Frontal cortex (tissue), 4 donors: Measurements from ENCODE around the gene KERA. TPM values are rescaled to one million over a fixed set of nuclear protein-coding genes. Genes with fewer than 3 reads are reported as not detected.

Experiments used
- DNase-seq, 2 donors: peaks; one replicate each; pipeline ENCODE4 v3.0.0; 2012; ENCODE audit warnings: low spot score in 2 of 2
- FAIRE-seq: peaks from 2 replicates; lab custom pipeline; 2012; peaks lifted over from hg19 to GRCh38; lab: Jason Lieb, UNC
- total RNA-seq: library from RNA; depleted of rRNA; stranded (reverse); fragments of >200 nt; gene quantifications from one replicate; pipeline ENCODE4 v1.2.3, GENCODE V29; 2014
- donor health status: control.
- donor health status: control.
- donor health status: control.

Gene KERA
- total RNA-seq, 1 donor from 2014 or later: 1.2 TPM

DNA sequence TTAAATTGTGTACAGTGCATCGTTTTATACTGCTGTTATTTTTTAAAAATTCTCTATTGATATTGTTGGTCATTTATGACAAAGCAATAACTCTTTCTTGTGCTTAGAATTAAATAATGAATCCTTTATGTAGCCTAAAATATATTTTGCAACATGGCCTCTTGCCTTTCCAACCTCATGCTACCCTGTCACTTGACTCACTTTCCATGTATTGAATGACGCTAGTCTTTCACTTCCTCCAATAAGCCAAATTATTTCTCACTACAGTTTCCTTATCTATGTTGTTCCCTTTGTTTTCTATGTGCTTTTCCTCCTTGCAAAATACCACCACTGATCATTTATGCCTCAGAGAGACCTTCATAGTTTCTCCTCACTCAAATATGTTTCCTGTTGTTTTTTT is 36.7 kb downstream of the KERA start:
- DNase-seq (no peak), FAIRE-seq (no peak)

- no peak for FAIRE-seq
- DNase-seq: no peak
Measured at GRCh38 chr12:91019455-91019854, 38.4 kb downstream of the KERA start.

- no peak for FAIRE-seq
- DNase-seq: no peak
Measured at GRCh38 chr12:91017511-91018263, 40.1 kb downstream of the KERA start.

GRCh38 chr12:91017043-91017442 is 40.8 kb downstream of the KERA start:
- DNase-seq: no peak
- FAIRE-seq: no peak

- FAIRE-seq (no peak), DNase-seq (no peak)
Measured at GRCh38 chr12:91009319-91009950, 48.4 kb downstream of the KERA start.

DNA sequence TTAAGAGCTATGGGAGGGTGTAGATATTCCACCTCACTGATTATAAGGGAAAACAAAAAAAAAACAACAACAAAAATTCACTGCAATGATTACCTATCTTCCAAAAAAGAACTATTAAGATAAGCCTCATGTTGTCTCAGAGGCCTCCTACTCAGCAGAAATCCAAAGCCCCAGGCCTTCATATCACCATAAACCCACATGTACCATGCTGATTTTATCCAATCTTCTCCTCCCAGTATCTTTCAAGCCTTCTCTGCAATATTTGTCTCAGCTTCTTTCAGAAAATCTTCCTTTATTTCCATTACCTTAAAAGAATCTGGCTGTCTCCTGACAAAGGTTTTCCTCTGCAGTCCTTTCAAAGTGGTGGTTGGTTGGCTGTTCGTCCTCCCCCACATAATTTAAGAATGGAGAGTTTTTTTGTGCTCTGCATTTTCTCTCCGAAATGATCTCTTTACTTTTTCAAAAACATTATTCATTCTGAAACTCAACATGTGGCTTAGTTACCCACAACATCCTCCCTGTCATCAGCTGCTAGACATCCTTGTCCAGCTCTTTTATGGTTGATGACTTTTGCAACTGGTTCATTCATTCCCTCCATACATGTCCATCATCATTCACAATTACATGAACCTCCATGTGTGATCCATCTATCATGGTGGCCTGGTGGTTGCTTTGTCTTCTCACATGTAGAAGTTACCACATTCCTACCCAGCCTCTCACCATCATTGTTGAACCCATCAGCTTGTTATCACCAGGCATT is 50.1 kb downstream of the KERA start:
- no peak for FAIRE-seq
- no peak for DNase-seq

DNA sequence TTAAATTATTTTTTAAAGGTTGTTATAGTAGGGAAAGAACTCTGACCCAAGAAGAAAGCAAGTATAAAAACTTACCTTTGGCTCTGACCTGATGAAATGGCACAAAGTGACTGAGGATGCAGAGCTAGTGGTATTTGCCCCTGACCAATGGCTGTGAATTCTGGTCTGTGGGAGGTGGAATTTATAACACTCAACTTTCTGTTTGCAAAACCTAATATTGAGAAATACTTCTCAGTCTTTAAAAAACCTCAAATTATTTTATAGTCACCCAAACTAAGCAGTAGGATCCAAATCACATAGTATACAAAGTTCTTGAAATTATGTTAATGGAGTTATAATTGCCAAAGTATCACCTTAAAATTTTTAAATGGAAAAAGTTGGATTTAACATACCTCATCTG is 53.0 kb downstream of the KERA start, which contains the start of gene EPYC:
TSS of gene EPYC (minus strand) at position 101 of the 400 bp plus-strand sequence. CDS start 2,407 bp downstream, outside the sequence.
- DNase-seq (no peak), FAIRE-seq (no peak)

DNA sequence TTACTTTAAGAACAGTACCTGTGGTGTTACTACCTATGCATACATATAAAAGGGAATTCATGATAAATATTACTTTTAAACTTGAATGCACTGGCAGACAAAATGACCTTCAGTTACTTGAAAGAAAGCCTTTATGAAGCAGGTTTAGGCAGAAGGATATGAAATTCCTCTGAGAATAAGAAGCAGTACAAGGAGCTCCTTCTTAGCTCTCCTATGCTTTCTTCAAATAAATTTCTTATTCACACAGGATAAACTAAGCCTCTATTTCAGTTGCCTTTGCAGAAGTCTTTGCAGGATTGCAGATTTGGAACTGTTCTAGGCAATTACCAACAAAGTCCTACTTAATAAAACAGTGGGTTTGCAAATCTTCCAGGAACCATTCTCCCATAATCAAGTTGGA is 54.1 kb downstream of the KERA start:
- FAIRE-seq (no peak), DNase-seq (no peak)

DNA sequence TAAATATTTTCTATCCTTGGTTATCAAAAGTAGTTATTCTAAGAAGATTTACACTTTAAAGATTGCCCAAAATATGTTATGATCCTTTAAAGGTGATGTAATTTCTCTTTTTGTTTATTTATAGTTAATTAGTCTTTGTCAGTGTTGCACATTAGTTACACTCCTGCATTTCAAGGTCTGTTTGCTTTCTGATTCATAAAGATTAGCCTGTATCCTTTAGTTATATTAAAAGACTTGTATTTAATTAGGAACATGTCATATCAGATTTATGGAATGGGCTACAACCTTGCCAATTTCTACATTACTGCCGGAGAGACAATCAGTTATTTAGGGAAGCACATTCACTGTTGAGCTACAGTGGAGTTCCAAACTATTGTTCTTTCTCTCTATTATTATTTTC is 56.5 kb downstream of the KERA start:
- FAIRE-seq (no peak), DNase-seq (no peak)

Other genes starting within 250 kb of the KERA start
- not detected for gene CCER1, start 102.8 kb downstream of the KERA start, total RNA-seq
- gene EPYC, start 53.1 kb downstream of the KERA start, total RNA-seq: not detected
- gene LUM, start 53.5 kb upstream of the KERA start, total RNA-seq: 12.6 TPM
- gene DCN, start 124.8 kb upstream of the KERA start, total RNA-seq: 41.6 TPM